ENCODE measurements around the gene ILKAP.

- TF ChIP-seq CTCF (IDR thresholded peaks at IDR 0.05) = no peak
- no peak for TF ChIP-seq POLR2A (IDR thresholded peaks at IDR 0.05)
These were observed 38.6 kb downstream of the ILKAP start for GRCh38 chr2:238164906-238165287.
